Testis (tissue), 2 donors: ENCODE results near the gene CTF1.

Experiments used
- CTCF ChIP-seq, 3 experiments: fragments of 450-650 bp in 2 of 3; fragments of 200-600 bp in 1 of 3; sonication (generic) in 1 of 3; IDR thresholded peaks; one replicate each; pipeline ENCODE4 v1.5.1; 2016 to 2019; ENCODE audit warnings: antibody characterized with exemption in 3 of 3, mild to moderate bottlenecking in 2 of 3, moderate library complexity in 1 of 3
- POLR2A ChIP-seq: fragments of 450-650 bp; IDR thresholded peaks from one replicate; pipeline ENCODE4 v1.6.1; 2017; ENCODE audit warnings: antibody characterized with exemption, mild to moderate bottlenecking, moderate library complexity

GRCh38 chr16:30874821-30875717, 21.3 kb upstream of the CTF1 start:
- TF ChIP-seq CTCF (IDR thresholded peaks at IDR 0.05) (no peak), POLR2A (no peak)
